Hematopoietic multipotent progenitor cell treated with erythropoietin and hydrocortisone succinate and interleukin-3 and kit ligand, for 8 days (in vitro differentiated cells): ENCODE data around the gene SSTR3.
"Not testable (repeated sequence)": the region's sequence is repeated elsewhere in the genome, so short reads cannot be mapped to it uniquely, and the experiment has no call there.

Source experiments
- DNase-seq: peaks from one replicate; pipeline ENCODE4 v3.0.0-alpha.2; 2015

The SSTR3 gene

GRCh38 chr22:37178350-37179125 is 33.7 kb downstream of the SSTR3 start:
- no peak for DNase-seq

- no peak for DNase-seq
These were observed 34.5 kb downstream of the SSTR3 start for GRCh38 chr22:37177755-37178154.

GRCh38 chr22:37177221-37177620 is 35.1 kb downstream of the SSTR3 start:
- DNase-seq: no peak

GRCh38 chr22:37176464-37177061 is 35.7 kb downstream of the SSTR3 start:
- peak; percentile 81 for DNase-seq

GRCh38 chr22:37175414-37176281 is 36.6 kb downstream of the SSTR3 start:
- DNase-seq: no peak

- DNase-seq: no peak
These were observed 37.3 kb downstream of the SSTR3 start for GRCh38 chr22:37174964-37175363.

- DNase-seq: no peak
These were observed 38.6 kb downstream of the SSTR3 start for GRCh38 chr22:37173709-37174108.

- DNase-seq: no peak
These were observed 39.7 kb downstream of the SSTR3 start for GRCh38 chr22:37172266-37173245.

GRCh38 chr22:37171662-37172061 is 40.6 kb downstream of the SSTR3 start:
- DNase-seq: no peak

GRCh38 chr22:37170689-37171405 is 41.4 kb downstream of the SSTR3 start:
- not testable (repeated sequence) for DNase-seq

- DNase-seq: no peak
These were observed 42.2 kb downstream of the SSTR3 start for GRCh38 chr22:37169947-37170688.

- DNase-seq: no peak
These were observed 42.9 kb downstream of the SSTR3 start for GRCh38 chr22:37169406-37169805.

GRCh38 chr22:37167981-37168647 is 44.2 kb downstream of the SSTR3 start:
- DNase-seq: no peak

- DNase-seq: no peak
These were observed 44.9 kb downstream of the SSTR3 start for GRCh38 chr22:37167176-37167980.

- peak; percentile 77 for DNase-seq
These were observed 45.6 kb downstream of the SSTR3 start for GRCh38 chr22:37166675-37167066.

- DNase-seq: no peak
These were observed 46.2 kb downstream of the SSTR3 start for GRCh38 chr22:37165940-37166674.

- no peak for DNase-seq
These were observed 47.2 kb downstream of the SSTR3 start for GRCh38 chr22:37165066-37165465.

- DNase-seq: no peak
These were observed 47.8 kb downstream of the SSTR3 start for GRCh38 chr22:37164505-37164887.
